ENCODE results near the gene DCST2. TPM values are rescaled to one million over a fixed set of nuclear protein-coding genes. Genes with fewer than 3 reads are reported as not detected.
"Not testable (repeated sequence)": the region's sequence is repeated elsewhere in the genome, so short reads cannot be mapped to it uniquely, and the experiment has no call there.

Gene DCST2
- total and polyA plus RNA-seq, 7 experiments from 2014 or later = 0.22 to 3.3 (median 2.4) TPM; not detected in 2

DNA sequence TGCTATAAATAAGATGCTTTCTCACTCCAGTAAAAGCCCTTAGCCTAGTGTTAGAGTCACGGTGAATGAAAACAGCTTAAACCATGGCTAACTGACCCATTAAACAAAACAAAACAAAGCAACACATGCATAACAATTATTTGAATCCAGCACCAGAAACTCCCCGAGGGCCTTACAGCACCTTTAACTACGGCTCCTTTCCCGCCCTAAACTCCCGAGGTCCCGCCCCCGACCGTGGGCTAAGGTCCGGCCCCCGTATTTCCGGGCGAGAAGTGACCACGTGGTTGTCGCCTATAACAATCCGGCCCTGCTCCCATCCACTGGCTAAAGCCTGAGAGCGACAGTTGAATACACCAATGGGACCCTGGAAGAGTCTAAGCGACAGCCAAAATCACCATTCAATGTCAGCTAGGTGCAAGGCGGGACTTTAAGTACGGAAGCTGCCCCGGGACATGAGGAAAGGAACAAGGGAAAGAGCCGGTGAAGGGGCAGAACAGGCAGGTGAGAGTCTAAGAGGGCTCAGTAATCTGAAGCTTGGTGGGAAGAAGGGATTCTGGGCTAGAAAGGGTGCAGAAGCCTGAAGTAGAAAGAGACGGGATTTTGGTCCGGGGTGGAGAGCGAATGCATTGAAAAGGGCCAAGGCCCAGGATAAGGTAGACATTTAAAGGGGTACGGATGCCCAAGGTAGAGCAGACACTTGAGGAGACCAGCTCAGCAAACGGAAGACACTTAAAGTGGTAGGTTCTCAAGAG lies 50.5 kb downstream of the DCST2 start, which contains the start of gene FLAD1:
Gene FLAD1, plus strand, starts transcription at position 448 of the 752 bp plus-strand sequence. CDS start 351 bp downstream, outside the sequence.
- peaks cover 0 to 24% (median 4%) of the 10 kb centered on the region in 7 donors for H3K4me1 Mint-ChIP-seq
- H3K27ac ChIP-seq (ENCODE audit: low read depth, low read length) = peak within 1 kb of the TSS; percentile 77
- POLR2A ChIA-PET = interaction anchor here (0.6 to 3.6 kb wide), 21 partner anchors 9 to 540 kb away, joined by 3 to 30 read pairs (median 8); partner anchors contain the start of genes ADAM15, CKS1B, KRTCAP2 and LENEP
- ATAC-seq = peak; percentile 99
- peak; percentile 71 to 98 (median 95) for DNase-seq
- peaks cover 0 to 14% (median 0%) of the 10 kb centered on the region in 5 donors for H3K36me3 Mint-ChIP-seq
- intact Hi-C loops (cut with micrococcal nuclease) = loop anchor here (1.0 to 5.0 kb wide), 10 partner anchors 9 to 764 kb away; partner anchors contain the start of genes CKS1B (in 2 of the 2), PBXIP1 (in 1 of the 2), PYGO2 (in 1 of the 2) and ZBTB7B (in 1 of the 2)
- H3K36me3 ChIP-seq (ENCODE audit: control insufficient read depth in 2 of 3, insufficient read depth in 3 of 3, low read length in 3 of 3) = peaks cover 0 to 13% (median under 1%) of the 10 kb centered on the region in 3 experiments
- no peaks in the 10 kb centered on the region for H3K27me3 Mint-ChIP-seq
- no peaks in the 10 kb centered on the region for H3K9me3 ChIP-seq (ENCODE audit: control insufficient read depth in 2 of 3, low read length in 3 of 3)
- H3K4me1 ChIP-seq (ENCODE audit: control insufficient read depth in 2 of 2, insufficient read depth in 2 of 2, low read length in 2 of 2) = peaks cover 12 to 13% of the 10 kb centered on the region in 2 donors
- no peaks in the 10 kb centered on the region for H3K9me3 Mint-ChIP-seq
- no peak within 1 kb of the TSS for H3K4me3 Mint-ChIP-seq
- CTCF ChIA-PET = interaction anchor here (0.8 to 3.1 kb wide), 13 partner anchors 11 to 802 kb away, joined by 3 to 18 read pairs (median 4); partner anchors contain the start of genes PMVK, PYGO2 and SHC1
- peak within 1 kb of the TSS; percentile 64 for H3K4me3 ChIP-seq (ENCODE audit: low read length)
- peak within 1 kb of the TSS in 3 of 9 donors; percentile 38 to 55 (median 41) for H3K27ac Mint-ChIP-seq
- H3K27me3 ChIP-seq (ENCODE audit: control insufficient read depth in 2 of 2, insufficient read depth in 2 of 2, low read length in 2 of 2) = no peaks in the 10 kb centered on the region

- POLR2A ChIA-PET = interaction anchor here (0.6 to 3.6 kb wide), 15 partner anchors 12 to 539 kb away, joined by 3 to 30 read pairs (median 9); partner anchors contain the start of genes ADAM15, KRTCAP2, LENEP and PBXIP1
- peaks cover 12 to 13% of the 10 kb centered on the region in 2 donors for H3K4me1 ChIP-seq (ENCODE audit: control insufficient read depth in 2 of 2, insufficient read depth in 2 of 2, low read length in 2 of 2)
- H3K27me3 Mint-ChIP-seq = no peaks in the 10 kb centered on the region
- peak overlapping the region; percentile 64 for H3K4me3 ChIP-seq (ENCODE audit: low read length)
- peaks cover 0 to 30% (median 5%) of the 10 kb centered on the region in 7 donors for H3K4me1 Mint-ChIP-seq
- no peaks in the 10 kb centered on the region for H3K27me3 ChIP-seq (ENCODE audit: control insufficient read depth in 2 of 2, insufficient read depth in 2 of 2, low read length in 2 of 2)
- no peaks in the 10 kb centered on the region for H3K9me3 Mint-ChIP-seq
- H3K4me3 Mint-ChIP-seq = no peak overlapping the region
- ATAC-seq = no peak
- H3K36me3 Mint-ChIP-seq = peaks cover 0 to 13% (median 0%) of the 10 kb centered on the region in 5 donors
- peak overlapping the region; percentile 73 for H3K27ac ChIP-seq (ENCODE audit: low read depth, low read length)
- no peak for DNase-seq
- CTCF ChIA-PET = interaction anchor here (1.0 to 3.1 kb wide), 7 partner anchors 12 to 79 kb away, joined by 4 to 18 read pairs (median 5); partner anchors contain the start of gene SHC1
- intact Hi-C loops (cut with micrococcal nuclease) = loop anchor here (2.0 to 5.0 kb wide), 2 partner anchors 34 to 765 kb away; no protein-coding TSS in a partner anchor
- peak overlapping the region in 1 of 9 donors; percentile 41 for H3K27ac Mint-ChIP-seq
- no peaks in the 10 kb centered on the region for H3K9me3 ChIP-seq (ENCODE audit: control insufficient read depth in 2 of 3, low read length in 3 of 3)
- H3K36me3 ChIP-seq (ENCODE audit: control insufficient read depth in 2 of 3, insufficient read depth in 3 of 3, low read length in 3 of 3) = peaks cover 0 to 6% (median 0%) of the 10 kb centered on the region in 3 experiments
Observed at GRCh38 chr1:154982341-154982740, 51.2 kb downstream of the DCST2 start.

- Histone ChIP-seq H3K27me3 (ENCODE audit: control insufficient read depth in 2 of 2, insufficient read depth in 2 of 2, low read length in 2 of 2) (no peaks in the 10 kb centered on the region), H3K9me3 (ENCODE audit: control insufficient read depth in 2 of 3, low read length in 3 of 3) (no peaks in the 10 kb centered on the region), H3K4me3 (ENCODE audit: low read length) (no peak overlapping the region), H3K4me1 (ENCODE audit: control insufficient read depth in 2 of 2, insufficient read depth in 2 of 2, low read length in 2 of 2) (peaks cover 15 to 18% of the 10 kb centered on the region in 2 donors), H3K36me3 (ENCODE audit: control insufficient read depth in 2 of 3, insufficient read depth in 3 of 3, low read length in 3 of 3) (no peaks in the 10 kb centered on the region), H3K27ac (ENCODE audit: low read depth, low read length) (no peak overlapping the region)
- H3K27ac Mint-ChIP-seq = peak overlapping the region in 1 of 9 donors; percentile 47
- H3K4me3 Mint-ChIP-seq = no peak overlapping the region
- POLR2A ChIA-PET = interaction anchor here (0.7 to 11.7 kb wide), 3 partner anchors 18 to 63 kb away, joined by 3 to 160 read pairs (median 37); partner anchors contain the start of genes PBXIP1 and PYGO2
- intact Hi-C loops (cut with micrococcal nuclease) = loop anchor here in 1 of 2 donors (10.0 kb wide), 1 partner anchor 346 kb away; the partner anchor contains the start of gene RUSC1
- peaks cover 0 to 20% (median 6%) of the 10 kb centered on the region in 7 donors for H3K4me1 Mint-ChIP-seq
- DNase-seq (no peak), ATAC-seq (no peak)
- no peaks in the 10 kb centered on the region for H3K9me3 Mint-ChIP-seq
- H3K27me3 Mint-ChIP-seq = no peaks in the 10 kb centered on the region
- H3K36me3 Mint-ChIP-seq = peaks cover 0 to 12% (median 0%) of the 10 kb centered on the region in 5 donors
- CTCF ChIA-PET = interaction anchor here (0.7 to 10.5 kb wide), 4 partner anchors 14 to 650 kb away, joined by 3 to 94 read pairs (median 4); partner anchors contain the start of gene LENEP
Observed at GRCh38 chr1:154978360-154978759, 55.2 kb downstream of the DCST2 start.

DNA sequence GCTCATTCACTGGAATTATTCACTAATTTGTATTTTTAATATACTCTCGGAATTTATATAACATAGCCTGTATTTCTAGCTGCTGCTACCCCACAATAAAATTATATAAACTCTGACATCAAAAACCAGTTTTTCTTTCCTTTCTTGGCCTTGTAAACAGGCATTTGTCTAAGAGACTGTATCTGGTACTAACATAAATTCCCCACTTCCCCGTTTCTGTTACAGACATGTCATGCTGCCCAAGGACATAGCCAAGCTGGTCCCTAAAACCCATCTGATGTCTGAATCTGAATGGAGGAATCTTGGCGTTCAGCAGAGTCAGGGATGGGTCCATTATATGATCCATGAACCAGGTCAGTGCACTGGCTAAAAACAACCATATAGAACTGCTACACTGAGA lies 55.8 kb downstream of the DCST2 start:
- ATAC-seq; H3K27me3 ChIP-seq (ENCODE audit: control insufficient read depth in 2 of 2, insufficient read depth in 2 of 2, low read length in 2 of 2); H3K27ac ChIP-seq (ENCODE audit: low read depth, low read length); H3K36me3 ChIP-seq (ENCODE audit: control insufficient read depth in 2 of 3, insufficient read depth in 3 of 3, low read length in 3 of 3); H3K27me3 Mint-ChIP-seq; DNase-seq; H3K9me3 ChIP-seq (ENCODE audit: control insufficient read depth in 2 of 3, low read length in 3 of 3); H3K4me3 ChIP-seq (ENCODE audit: low read length); H3K9me3 Mint-ChIP-seq: not testable (repeated sequence)
- Mint-ChIP-seq H3K27ac (peak overlapping the region in 3 of 9 donors; percentile 32 to 75 (median 63)), H3K4me3 (peak overlapping the region in 1 of 10 donors; percentile 43), H3K4me1 (peaks cover 3 to 23% (median 10%) of the 10 kb centered on the region in 7 donors), H3K36me3 (peaks cover 0 to 12% (median 0%) of the 10 kb centered on the region in 5 donors)
- CTCF ChIA-PET = interaction anchor here (0.6 to 10.5 kb wide), 2 partner anchors 37 to 267 kb away, joined by 3 to 94 read pairs; no protein-coding TSS in a partner anchor
- peaks cover 20 to 21% of the 10 kb centered on the region in 2 donors for H3K4me1 ChIP-seq (ENCODE audit: control insufficient read depth in 2 of 2, insufficient read depth in 2 of 2, low read length in 2 of 2)
- intact Hi-C loops (cut with micrococcal nuclease) = loop anchor here in 1 of 2 donors (10.0 kb wide), 1 partner anchor 347 kb away; the partner anchor contains the start of gene RUSC1
- POLR2A ChIA-PET = interaction anchor here (0.7 to 11.7 kb wide), 3 partner anchors 17 to 64 kb away, joined by 3 to 160 read pairs (median 37); partner anchors contain the start of genes PBXIP1 and PYGO2

DNA sequence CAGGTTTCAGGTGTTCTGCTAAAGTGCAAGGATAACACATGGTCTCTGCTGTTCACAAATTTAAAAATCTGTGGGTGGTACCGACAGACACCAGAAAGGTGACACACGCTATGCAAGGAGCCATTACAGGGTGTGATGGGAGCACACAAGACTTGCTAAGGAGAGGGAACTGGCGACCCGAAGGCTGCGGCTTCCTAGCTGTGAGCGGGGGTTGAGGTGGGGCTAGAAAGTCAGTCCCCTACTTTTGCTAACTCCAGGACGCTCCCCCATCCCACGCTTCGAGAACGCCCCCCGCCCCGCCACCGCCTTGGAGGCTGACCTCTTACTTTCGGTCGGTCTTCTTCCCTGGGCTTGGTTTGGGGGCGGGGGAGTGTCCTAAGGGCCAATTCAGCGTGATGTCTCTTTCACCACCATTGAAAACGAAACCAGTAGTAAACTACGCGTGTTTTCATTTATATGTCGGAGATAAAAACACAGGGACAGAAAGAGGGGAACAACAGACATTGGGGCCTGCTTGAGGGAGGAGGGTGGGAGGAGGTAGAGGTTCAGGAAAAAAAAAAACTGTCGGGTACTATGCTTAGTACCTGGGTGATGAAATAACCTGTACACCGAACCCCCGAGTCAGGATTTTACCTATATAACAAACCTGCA lies 58.0 kb downstream of the DCST2 start:
- Mint-ChIP-seq H3K4me3 (no peak overlapping the region), H3K36me3 (peaks cover 0 to 20% (median 0%) of the 10 kb centered on the region in 5 donors), H3K9me3 (peaks cover 0 to 2% (median 0%) of the 10 kb centered on the region in 11 donors), H3K27ac (no peak overlapping the region), H3K4me1 (peaks cover 21 to 36% (median 30%) of the 10 kb centered on the region in 7 donors), H3K27me3 (no peaks in the 10 kb centered on the region)
- ATAC-seq (no peak), DNase-seq (peak in 7 of 9 donors; percentile 23 to 75 (median 41))
- H3K36me3 ChIP-seq (ENCODE audit: control insufficient read depth in 2 of 3, insufficient read depth in 3 of 3, low read length in 3 of 3) = peaks cover 0 to 10% (median 0%) of the 10 kb centered on the region in 3 experiments
- intact Hi-C loops (cut with micrococcal nuclease) = loop anchor here (1.0 to 10.0 kb wide), 3 partner anchors 42 to 367 kb away; partner anchors contain the start of genes ADAR (in 1 of the 2) and RUSC1 (in 1 of the 2)
- H3K4me3 ChIP-seq (ENCODE audit: low read length) = peak overlapping the region; percentile 82
- H3K27ac ChIP-seq (ENCODE audit: low read depth, low read length) = peak overlapping the region; percentile 94
- H3K4me1 ChIP-seq (ENCODE audit: control insufficient read depth in 2 of 2, insufficient read depth in 2 of 2, low read length in 2 of 2) = peaks cover 28 to 33% of the 10 kb centered on the region in 2 donors
- CTCF ChIA-PET = interaction anchor here (0.8 to 10.5 kb wide), 5 partner anchors 18 to 39 kb away, joined by 3 to 94 read pairs (median 3); partner anchors contain the start of gene LENEP
- POLR2A ChIA-PET = interaction anchor here (0.6 to 11.7 kb wide), 10 partner anchors 8 to 44 kb away, joined by 3 to 160 read pairs (median 7); partner anchors contain the start of genes FLAD1, PBXIP1, PMVK and PYGO2
- H3K27me3 ChIP-seq (ENCODE audit: control insufficient read depth in 2 of 2, insufficient read depth in 2 of 2, low read length in 2 of 2) = no peaks in the 10 kb centered on the region
- H3K9me3 ChIP-seq (ENCODE audit: control insufficient read depth in 2 of 3, low read length in 3 of 3) = no peaks in the 10 kb centered on the region

Measured in naive thymus-derived CD4-positive, alpha-beta T cell (primary cell).